Lower leg skin (tissue), 3 donors: Measurements from ENCODE around the gene RASSF6.

Source experiments
- CTCF ChIP-seq, 3 donors: fragments of 450-650 bp; IDR thresholded peaks; one replicate each; pipeline ENCODE4 v1.5.1; 2016; ENCODE audit warnings: antibody characterized with exemption in 3 of 3, mild to moderate bottlenecking in 3 of 3, moderate library complexity in 2 of 3
- POLR2A ChIP-seq, 2 donors: fragments of 450-650 bp; IDR thresholded peaks; one replicate each; pipeline ENCODE4 v1.6.1; 2016 to 2017; ENCODE audit warnings: antibody characterized with exemption in 2 of 2, mild to moderate bottlenecking in 1 of 2, moderate library complexity in 1 of 2

- TF ChIP-seq CTCF (IDR thresholded peaks at IDR 0.05) (no peak), POLR2A (IDR thresholded peaks at IDR 0.05) (no peak)
Observed at GRCh38 chr4:73603271-73603710, 16.9 kb downstream of the RASSF6 start.
